Amygdala (tissue), 56 donors: ENCODE results near the gene LRRC61.

ENCODE experiments used
- DNase-seq, 56 donors: peaks; one replicate each; lab custom pipeline; 2025; lab: John Stamatoyannopoulos, UW

LRRC61 gene

GRCh38 chr7:150329331-150330120 is 6.4 kb downstream of the LRRC61 start:
- peak in 24 of 56 donors; percentile 18 to 76 (median 41) for DNase-seq

GRCh38 chr7:150330211-150330885 is 7.2 kb downstream of the LRRC61 start:
- no peak for DNase-seq

GRCh38 chr7:150332852-150333635 is 9.9 kb downstream of the LRRC61 start:
- DNase-seq = no peak

GRCh38 chr7:150333659-150334058 is 10.5 kb downstream of the LRRC61 start:
- DNase-seq = no peak

- DNase-seq = no peak
Measured at GRCh38 chr7:150334108-150334507, 11.0 kb downstream of the LRRC61 start.

GRCh38 chr7:150335108-150335773 is 12.1 kb downstream of the LRRC61 start:
- no peak for DNase-seq

- DNase-seq = no peak
Measured at GRCh38 chr7:150335774-150336112, 12.6 kb downstream of the LRRC61 start.

GRCh38 chr7:150336746-150337145 is 13.6 kb downstream of the LRRC61 start:
- no peak for DNase-seq

- DNase-seq = no peak
Measured at GRCh38 chr7:150337179-150337578, 14.0 kb downstream of the LRRC61 start.

GRCh38 chr7:150337659-150338081 is 14.5 kb downstream of the LRRC61 start:
- no peak for DNase-seq

- DNase-seq = no peak
Measured at GRCh38 chr7:150338166-150338829, 15.1 kb downstream of the LRRC61 start.

- DNase-seq = no peak
Measured at GRCh38 chr7:150339409-150339809, 16.3 kb downstream of the LRRC61 start.

GRCh38 chr7:150340024-150340749 is 17.0 kb downstream of the LRRC61 start:
- no peak for DNase-seq

GRCh38 chr7:150340875-150341262 is 17.7 kb downstream of the LRRC61 start:
- DNase-seq = no peak

GRCh38 chr7:150341263-150342120 is 18.3 kb downstream of the LRRC61 start, which contains the start of gene RARRES2:
TSS of gene RARRES2 (minus strand) at chr7:150341629. CDS start at chr7:150340609, 1,020 bp downstream.
- DNase-seq = peak in 12 of 56 donors; percentile 12 to 47 (median 34)

GRCh38 chr7:150342121-150342408 is 18.9 kb downstream of the LRRC61 start:
- DNase-seq = no peak

GRCh38 chr7:150343225-150343624 is 20.1 kb downstream of the LRRC61 start:
- DNase-seq = no peak

- DNase-seq = no peak
Measured at GRCh38 chr7:150344299-150344698, 21.1 kb downstream of the LRRC61 start.

- no peak for DNase-seq
Measured at GRCh38 chr7:150345012-150345411, 21.9 kb downstream of the LRRC61 start.
